Panc1 (cell line): Measurements from ENCODE around the gene KCNQ1.

ENCODE experiments used
- CTCF ChIP-seq: fragments of 450-650 bp; IDR thresholded peaks from 2 replicates; pipeline ENCODE4 v1.5.1; 2017; ENCODE audit warnings: mild to moderate bottlenecking
- POLR2AphosphoS5 ChIP-seq: IDR thresholded peaks from 2 replicates; pipeline ENCODE4 v1.6.1; 2012; ENCODE audit warnings: mild to moderate bottlenecking, low read depth, low read length, moderate library complexity
- SIN3A ChIP-seq: IDR thresholded peaks from 2 replicates; pipeline ENCODE4 v1.6.1; 2012; ENCODE audit warnings: low read depth, mild to moderate bottlenecking, low read length, moderate library complexity, borderline replicate concordance; ENCODE audit not compliant: insufficient read depth
- TCF7L2 ChIP-seq: IDR thresholded peaks from 2 replicates; pipeline ENCODE4 v1.6.1; 2011; ENCODE audit warnings: mild to moderate bottlenecking, low read depth, low read length, inconsistent platforms
- TF ChIP-seq, protein P1 (sequence below), 2 experiments: IDR thresholded peaks; 2 replicates each; pipeline ENCODE4 v1.6.1; 2011 to 2012; ENCODE audit warnings: low read depth in 2 of 2, control low read depth in 1 of 2, low read length in 1 of 2, mild to moderate bottlenecking in 1 of 2, moderate library complexity in 1 of 2; ENCODE audit not compliant: insufficient read depth in 1 of 2

DNA sequence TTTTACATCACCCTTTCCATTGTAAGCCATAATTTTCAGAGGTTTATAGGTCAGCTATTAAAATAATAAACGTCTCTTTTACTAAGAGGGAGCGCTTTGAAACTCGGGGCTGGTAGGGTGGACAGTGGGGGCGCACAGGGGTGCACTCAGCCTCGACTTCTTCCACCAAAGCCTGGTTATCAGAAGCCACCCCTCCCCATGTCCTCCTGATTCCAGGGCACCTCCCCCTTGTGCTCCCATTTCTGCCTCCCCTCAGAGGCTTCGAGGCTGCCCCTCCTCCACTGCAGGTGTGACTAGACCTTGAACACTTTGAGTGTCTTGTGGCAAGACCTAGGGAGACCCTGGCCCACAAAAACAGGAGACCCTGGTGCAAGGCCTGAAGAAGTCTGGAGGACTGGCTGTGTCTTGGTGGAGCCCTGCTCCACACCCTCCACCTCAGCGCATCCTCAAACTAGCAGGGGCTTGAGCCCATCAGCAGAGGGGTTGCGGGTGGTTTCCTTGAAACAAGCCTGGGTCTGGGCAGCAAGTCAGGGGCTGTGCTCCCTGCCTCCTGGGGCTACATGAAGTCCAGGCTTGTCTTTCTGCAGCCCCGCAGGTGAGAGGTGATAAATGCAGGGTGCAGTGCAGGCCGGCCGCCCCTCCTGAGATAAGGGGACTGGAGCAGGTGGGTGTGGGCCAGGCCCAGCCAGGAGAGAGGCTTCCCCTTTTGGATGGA is 437.7 kb downstream of the KCNQ1 start:
- no peak for TF ChIP-seq POLR2AphosphoS5
- TF ChIP-seq CTCF: no peak
- TF ChIP-seq SIN3A: no peak
- TF ChIP-seq, protein P1, sequence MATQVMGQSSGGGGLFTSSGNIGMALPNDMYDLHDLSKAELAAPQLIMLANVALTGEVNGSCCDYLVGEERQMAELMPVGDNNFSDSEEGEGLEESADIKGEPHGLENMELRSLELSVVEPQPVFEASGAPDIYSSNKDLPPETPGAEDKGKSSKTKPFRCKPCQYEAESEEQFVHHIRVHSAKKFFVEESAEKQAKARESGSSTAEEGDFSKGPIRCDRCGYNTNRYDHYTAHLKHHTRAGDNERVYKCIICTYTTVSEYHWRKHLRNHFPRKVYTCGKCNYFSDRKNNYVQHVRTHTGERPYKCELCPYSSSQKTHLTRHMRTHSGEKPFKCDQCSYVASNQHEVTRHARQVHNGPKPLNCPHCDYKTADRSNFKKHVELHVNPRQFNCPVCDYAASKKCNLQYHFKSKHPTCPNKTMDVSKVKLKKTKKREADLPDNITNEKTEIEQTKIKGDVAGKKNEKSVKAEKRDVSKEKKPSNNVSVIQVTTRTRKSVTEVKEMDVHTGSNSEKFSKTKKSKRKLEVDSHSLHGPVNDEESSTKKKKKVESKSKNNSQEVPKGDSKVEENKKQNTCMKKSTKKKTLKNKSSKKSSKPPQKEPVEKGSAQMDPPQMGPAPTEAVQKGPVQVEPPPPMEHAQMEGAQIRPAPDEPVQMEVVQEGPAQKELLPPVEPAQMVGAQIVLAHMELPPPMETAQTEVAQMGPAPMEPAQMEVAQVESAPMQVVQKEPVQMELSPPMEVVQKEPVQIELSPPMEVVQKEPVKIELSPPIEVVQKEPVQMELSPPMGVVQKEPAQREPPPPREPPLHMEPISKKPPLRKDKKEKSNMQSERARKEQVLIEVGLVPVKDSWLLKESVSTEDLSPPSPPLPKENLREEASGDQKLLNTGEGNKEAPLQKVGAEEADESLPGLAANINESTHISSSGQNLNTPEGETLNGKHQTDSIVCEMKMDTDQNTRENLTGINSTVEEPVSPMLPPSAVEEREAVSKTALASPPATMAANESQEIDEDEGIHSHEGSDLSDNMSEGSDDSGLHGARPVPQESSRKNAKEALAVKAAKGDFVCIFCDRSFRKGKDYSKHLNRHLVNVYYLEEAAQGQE (IDR thresholded peaks at IDR 0.05; ENCODE audit: insufficient read depth in 1 of 2, low read depth in 2 of 2, low read length in 1 of 2): no peak
- no peak for TF ChIP-seq TCF7L2
